GM19455 (cell line): ENCODE results near the gene OPALIN.
A peak's percentile ranks its signal among the peaks of the same experiment; 100 is the strongest.

Source experiments
- ATAC-seq: cut with Tn5 transposase; IDR thresholded peaks from one replicate; pipeline ENCODE4 v1.9.1; 2021; ENCODE audit not compliant: unreplicated experiment

Gene OPALIN

DNA sequence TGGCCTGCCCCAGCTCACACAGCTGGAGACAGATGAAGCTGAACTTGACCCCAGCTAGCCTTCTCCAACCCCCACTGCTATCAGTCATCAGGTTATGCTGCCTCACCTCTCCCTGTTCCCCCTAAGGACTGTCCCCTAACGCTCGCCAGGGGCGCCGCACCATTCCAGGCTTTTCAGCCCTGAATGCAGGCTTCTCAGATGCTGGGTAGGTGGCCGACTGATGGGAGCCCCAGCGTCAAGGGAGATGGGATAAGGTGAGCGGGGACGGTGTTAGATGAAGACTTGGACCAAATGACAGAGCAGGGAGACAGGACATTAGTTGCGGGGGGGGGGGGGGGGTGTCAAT lies 15.8 kb upstream of the OPALIN start:
- no peak for ATAC-seq

DNA sequence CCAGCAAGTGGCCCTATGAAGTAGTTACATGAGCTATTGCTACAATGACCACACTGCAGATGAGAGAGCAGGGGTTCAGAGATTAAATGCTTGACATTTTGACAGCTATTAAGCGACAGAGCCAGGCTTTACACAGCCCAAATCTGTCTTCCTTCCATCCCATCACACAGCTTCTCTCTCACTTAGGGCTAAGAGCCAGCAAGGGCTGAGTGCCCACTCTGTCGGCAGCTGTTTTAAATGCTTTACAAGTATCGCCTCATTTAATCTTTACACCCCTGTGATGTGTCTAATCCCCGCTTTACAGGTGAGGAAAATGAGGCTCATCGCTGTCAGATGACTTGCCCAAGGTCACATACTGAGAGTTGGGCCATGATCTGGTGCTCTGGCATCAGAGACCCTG lies 15.2 kb upstream of the OPALIN start:
- no peak for ATAC-seq

- ATAC-seq, result no peak
These were observed 12.6 kb upstream of the OPALIN start for GRCh38 chr10:96371356-96371755.

GRCh38 chr10:96370584-96371157 lies 11.9 kb upstream of the OPALIN start:
- no peak for ATAC-seq

DNA sequence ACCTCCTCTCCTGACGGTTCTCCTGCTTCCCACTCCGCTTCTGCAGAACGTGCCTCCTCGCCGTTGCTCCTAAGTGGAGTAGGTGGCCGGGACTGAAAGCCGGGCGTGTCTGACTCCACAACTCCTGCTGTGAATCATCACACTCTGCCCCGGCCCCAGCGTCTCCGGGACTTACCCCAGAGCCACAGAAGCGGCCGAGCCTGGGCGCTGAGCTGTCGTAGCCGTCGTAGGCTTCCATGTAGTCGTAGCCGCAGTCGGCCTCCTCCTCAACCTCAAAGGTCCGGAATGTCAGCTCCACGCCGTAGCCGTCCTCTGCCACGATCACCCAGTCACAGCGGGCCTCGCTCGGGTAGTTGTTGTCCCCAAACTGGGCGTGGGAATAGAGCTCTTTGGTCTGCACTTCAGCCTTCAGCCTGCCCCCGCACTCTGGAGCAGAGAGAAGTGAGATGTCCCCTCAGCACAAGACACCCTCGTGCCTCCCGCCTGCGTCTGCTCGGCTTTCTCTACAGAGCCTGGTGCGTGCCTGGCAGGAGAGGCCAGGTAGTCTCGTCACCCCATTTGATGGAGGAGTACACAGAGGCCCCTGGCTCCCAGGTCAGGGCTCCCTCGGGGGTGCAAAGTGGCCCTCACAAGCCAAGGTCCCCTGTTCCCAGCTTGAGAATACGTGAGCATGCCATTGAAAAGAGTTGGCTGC lies 11.2 kb upstream of the OPALIN start:
- no peak for ATAC-seq

DNA sequence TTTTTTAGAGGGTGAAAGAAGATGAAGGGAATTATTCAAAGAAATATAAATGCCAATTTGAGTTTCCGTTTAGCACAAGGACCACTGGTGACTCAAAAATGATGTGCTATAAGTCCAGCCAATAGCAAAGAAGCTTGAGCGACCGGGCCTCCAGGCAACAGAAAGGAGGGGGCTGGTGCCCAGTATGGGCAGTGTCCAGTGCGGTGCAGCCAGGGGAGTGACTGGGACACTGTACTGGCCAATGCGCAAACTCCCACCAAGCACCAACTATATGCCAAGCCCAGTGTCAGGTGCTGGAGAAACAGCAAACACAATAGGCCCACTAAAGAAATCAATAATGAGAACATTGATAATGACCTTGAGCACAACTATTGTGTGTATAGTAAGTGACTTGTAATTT lies 10.2 kb upstream of the OPALIN start:
- ATAC-seq, result no peak

- no peak for ATAC-seq
These were observed 8.7 kb upstream of the OPALIN start for GRCh38 chr10:96367470-96367869.

DNA sequence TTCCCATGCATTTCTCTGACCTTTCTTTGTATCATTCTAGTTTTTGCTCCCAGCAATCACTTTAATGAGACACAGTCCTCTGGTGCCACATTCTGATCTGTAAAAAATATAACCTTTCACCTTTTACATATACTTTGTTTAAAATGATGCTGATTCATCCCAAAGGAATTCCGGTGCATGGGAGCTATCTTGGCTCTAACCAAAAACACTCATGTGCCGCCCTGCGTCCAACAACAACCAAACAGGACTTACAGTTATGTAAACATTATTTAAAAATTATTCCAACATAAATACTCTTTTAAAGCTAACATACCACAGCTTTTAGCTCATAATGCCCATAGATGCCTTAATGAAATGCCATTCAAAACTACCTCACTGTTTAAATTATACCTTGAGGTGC lies 7.7 kb upstream of the OPALIN start:
- ATAC-seq, result no peak

DNA sequence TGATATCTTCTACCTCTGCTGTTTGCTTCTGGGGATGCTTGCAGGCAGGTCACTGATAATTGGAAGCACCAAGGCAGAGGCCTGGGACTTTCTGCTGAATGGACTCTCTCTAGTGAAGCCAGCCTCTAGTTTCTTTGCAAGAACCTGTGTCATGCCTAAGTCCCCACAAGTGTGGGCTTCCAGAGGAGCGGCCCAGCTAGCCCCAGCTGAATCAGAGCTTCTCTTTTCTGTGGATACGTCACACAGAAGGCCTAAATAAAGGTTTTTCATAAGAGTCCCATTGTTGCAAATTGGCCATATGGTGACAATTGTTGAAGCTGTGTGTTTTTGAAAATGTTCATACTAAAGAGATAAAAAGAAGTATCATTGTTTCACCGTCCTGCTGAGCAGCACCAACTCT lies 6.8 kb upstream of the OPALIN start:
- ATAC-seq, result no peak

DNA sequence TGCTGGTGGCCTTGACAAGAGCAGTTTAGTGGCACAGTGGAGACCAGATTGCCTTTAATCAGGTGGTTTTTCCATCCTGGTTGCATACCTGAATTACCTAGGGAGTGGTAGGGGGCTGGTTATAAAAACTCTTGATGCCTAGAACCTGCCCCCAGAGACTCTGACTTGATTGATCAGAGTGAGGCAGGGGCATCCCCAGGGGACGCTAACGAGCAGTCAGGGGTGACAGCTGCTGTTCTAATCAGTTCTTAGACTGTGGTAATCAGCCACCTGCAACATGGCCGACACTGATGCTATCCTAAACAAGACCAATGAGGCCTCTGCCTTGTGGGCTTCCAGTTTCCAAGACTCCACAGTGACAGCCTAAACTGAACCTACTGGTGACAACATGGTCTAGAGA lies 2.0 kb upstream of the OPALIN start:
- ATAC-seq, result no peak

GRCh38 chr10:96360331-96360730 lies 1.5 kb upstream of the OPALIN start:
- ATAC-seq, result no peak

DNA sequence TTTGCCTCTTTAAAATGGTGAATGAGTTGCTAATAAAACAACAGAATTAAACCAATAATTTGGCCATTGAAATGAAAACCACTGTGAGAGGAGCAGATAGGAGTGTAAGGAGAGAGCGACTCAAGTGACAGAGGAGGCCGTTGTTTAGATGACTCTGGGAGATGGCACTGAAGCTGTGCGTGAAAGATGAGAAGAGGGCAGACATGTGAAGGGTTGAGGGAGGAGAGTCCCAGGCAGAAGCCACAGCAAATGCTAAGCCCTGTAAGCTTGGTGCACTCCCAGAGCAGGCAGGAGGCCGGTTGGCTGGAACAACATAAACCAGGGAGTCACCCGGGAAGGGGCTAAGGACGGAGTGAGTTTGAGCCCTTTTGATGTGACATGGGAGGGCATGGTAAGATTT lies 814 bp upstream of the OPALIN start:
- ATAC-seq, result no peak

DNA sequence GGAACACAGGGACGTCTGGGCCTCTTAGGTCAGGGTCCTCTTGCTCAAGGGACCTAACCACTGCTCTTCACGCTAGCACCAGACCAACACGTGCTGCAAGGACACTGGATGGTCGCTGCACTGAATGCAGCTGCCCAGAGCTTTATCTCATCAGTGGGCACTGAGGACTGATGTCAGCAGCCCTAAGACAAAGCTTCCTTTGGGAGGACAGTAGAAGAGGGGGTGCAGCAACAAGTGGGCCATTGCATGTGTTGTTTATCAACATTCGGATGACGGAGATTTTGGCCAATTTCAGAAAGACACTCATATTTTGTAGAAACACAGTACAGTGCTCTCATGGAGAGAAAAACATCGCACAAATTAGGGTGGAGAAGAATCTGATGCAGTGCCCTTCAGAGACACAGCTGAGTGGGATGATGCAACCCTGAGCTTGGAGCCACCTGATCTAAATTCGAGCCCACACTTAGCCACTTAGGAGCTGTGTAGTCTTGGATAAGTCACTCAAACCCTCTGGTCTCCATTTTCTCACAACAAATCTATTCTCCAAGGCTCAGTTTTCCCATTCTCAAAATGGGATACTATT lies 1.7 kb downstream of the OPALIN start:
- ATAC-seq, result no peak

DNA sequence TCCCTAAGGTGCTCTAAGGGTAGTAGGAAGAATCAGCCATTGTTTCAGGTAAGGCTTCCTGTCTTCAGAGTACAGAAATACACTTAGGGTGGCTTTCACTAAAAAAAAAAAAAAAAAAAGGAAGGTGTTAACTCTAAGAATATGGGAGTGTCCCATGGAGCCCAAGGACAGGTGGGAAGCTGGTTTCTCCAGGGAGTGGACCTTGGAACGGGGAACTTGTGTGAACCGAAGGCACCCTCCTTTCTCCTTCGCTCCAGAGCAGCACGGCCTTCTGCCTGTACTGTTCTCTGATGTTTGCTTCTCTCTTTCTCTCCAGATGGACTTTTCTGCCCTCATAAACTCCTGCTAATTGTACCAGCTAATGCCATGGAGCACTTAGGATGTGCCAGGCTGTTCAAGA lies 6.2 kb downstream of the OPALIN start:
- ATAC-seq, result no peak

DNA sequence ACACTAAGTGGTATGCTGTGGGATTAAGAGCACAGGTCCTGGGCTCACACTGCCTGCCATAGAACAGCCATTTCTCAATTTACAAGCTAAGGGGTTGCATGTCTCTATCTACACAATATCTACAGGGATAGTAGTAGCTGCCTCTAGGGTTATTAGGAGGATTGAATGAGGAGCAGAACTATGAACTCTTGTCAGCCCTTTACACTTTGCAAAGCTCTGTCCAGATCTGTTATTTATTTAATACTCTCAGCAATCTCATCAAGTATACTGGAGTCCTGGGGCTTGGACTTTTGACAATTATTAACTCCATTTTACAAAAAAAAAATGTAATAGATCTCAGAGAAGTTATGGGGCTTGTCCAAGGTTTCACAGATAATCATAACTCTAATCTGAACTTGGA lies 6.8 kb downstream of the OPALIN start:
- ATAC-seq, result no peak

DNA sequence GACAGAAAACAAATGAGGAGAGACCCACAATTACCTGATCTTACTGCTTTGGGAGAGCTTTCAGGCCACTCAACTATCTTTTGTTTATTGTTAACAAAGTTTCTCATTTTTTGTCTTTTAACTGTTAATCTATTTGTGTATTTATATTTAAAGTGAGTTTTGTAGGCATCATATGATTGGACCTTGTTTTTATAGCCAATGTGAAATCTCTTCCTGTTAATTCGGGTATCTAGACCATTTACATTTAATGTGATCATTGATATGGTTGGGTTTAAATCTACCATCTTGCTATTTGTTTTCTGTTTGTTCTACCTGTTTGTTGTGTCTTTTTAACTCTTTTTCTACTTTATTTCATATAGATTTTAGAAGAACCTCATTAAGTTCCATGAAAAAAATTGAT lies 12.5 kb downstream of the OPALIN start:
- ATAC-seq, result no peak

DNA sequence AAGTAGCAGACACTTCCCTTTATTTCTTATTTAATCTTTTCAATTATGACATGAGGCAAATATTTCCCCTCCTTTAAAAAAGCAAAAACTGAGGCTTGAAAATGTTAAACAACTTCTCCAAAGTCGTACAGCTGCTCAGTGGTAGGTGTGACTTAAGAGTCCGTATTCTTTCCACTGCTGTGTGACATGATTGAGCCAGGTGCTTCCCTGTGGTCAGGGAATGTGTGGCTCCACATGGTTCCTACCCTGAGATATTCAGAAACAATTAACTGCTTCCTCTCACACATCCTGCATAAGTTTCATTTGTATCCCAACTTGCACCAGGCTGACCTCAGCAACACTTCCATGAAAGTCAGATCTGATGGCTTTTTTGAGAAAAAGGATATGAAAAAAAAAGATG lies 13.6 kb downstream of the OPALIN start:
- no peak for ATAC-seq

GRCh38 chr10:96344178-96344577 lies 14.6 kb downstream of the OPALIN start:
- no peak for ATAC-seq

- no peak for ATAC-seq
These were observed 16.4 kb downstream of the OPALIN start for GRCh38 chr10:96342402-96342801.

GRCh38 chr10:96341219-96342182 lies 17.3 kb downstream of the OPALIN start:
- no peak for ATAC-seq

DNA sequence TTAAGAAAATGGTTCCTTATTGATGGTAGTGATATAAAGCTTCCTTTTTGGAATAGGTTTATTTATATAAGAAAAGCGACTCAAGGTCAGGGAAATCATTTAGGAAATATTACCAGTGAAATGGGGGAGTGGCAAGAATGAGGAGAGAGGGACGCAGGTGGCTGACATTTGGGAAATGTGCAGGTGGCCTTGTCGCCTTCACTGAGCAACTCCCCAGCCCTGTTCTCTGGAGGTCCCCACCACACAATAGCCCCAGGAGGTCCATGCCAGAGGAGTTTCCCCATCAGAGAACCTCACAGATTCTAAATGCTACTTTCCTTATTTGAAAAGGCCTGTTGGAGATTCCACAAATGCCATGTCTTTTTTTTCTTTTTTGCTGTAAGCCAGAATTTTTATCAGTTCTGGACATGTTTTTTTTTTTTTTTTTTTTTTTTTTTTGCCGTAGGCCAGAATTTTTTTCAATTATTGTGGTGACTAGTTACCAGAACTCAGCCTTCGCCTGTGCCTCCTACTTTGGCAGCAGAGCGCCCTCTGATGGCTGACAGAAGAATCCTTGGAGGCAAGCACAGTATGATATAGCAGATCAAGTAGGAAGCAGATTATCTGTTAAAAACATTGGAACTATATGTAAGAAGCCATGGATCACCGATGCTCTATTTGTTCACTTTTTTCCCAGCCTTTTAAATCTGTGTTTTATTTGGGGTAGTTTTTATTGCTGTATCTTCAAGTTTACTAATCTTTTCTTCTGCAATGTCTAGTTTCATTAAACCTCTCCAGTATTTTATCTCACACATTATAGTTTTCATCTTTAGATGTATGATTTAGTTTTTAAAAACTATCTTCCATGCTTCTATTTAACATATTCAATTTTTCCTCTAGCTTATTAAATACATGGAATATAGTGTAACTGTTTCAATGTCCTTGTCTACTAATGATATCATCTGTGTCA lies 18.6 kb downstream of the OPALIN start:
- ATAC-seq, result peak; percentile 63
